ENCODE data around the gene TANK. TPM values are rescaled to one million over a fixed set of nuclear protein-coding genes. Genes with fewer than 3 reads are reported as not detected.

Gene TANK
- total and polyA plus RNA-seq, 2 of the 13 experiments (the other 11 are each of a cell fraction or from before 2014, with no cell fraction given): 66.9 to 96.1 TPM

GRCh38 chr2:161273038-161273760 lies 113.0 kb downstream of the TANK start (continued):
- TF ChIP-seq, protein P1, sequence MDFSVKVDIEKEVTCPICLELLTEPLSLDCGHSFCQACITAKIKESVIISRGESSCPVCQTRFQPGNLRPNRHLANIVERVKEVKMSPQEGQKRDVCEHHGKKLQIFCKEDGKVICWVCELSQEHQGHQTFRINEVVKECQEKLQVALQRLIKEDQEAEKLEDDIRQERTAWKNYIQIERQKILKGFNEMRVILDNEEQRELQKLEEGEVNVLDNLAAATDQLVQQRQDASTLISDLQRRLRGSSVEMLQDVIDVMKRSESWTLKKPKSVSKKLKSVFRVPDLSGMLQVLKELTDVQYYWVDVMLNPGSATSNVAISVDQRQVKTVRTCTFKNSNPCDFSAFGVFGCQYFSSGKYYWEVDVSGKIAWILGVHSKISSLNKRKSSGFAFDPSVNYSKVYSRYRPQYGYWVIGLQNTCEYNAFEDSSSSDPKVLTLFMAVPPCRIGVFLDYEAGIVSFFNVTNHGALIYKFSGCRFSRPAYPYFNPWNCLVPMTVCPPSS (IDR thresholded peaks at IDR 0.05): no peak
- TF ChIP-seq ZNF296 (CRISPR knock-in tag; conservative IDR thresholded peaks at IDR 0.05): no peak
- TF ChIP-seq PTBP1 (IDR thresholded peaks at IDR 0.05; ENCODE audit: low read depth, low read length, poor library complexity, severe bottlenecking): no peak
- TF ChIP-seq HINFP (CRISPR knock-in tag; IDR thresholded peaks at IDR 0.05; ENCODE audit: low read depth): no peak
- TF ChIP-seq, protein P2, sequence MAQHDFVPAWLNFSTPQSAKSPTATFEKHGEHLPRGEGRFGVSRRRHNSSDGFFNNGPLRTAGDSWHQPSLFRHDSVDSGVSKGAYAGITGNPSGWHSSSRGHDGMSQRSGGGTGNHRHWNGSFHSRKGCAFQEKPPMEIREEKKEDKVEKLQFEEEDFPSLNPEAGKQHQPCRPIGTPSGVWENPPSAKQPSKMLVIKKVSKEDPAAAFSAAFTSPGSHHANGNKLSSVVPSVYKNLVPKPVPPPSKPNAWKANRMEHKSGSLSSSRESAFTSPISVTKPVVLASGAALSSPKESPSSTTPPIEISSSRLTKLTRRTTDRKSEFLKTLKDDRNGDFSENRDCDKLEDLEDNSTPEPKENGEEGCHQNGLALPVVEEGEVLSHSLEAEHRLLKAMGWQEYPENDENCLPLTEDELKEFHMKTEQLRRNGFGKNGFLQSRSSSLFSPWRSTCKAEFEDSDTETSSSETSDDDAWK (CRISPR knock-in tag; IDR thresholded peaks at IDR 0.05): no peak
- no peak for TF ChIP-seq ZIK1 (CRISPR knock-in tag; IDR thresholded peaks at IDR 0.05; ENCODE audit: borderline replicate concordance, low read depth)
- TF ChIP-seq TBX2 (CRISPR knock-in tag; IDR thresholded peaks at IDR 0.05; ENCODE audit: borderline replicate concordance): no peak
- TF ChIP-seq NONO (IDR thresholded peaks at IDR 0.05): no peak
- no peak for TF ChIP-seq NONO (CRISPR knock-in tag; conservative IDR thresholded peaks at IDR 0.05)
- TF ChIP-seq ZNF687 (CRISPR knock-in tag; IDR thresholded peaks at IDR 0.05): no peak
- no peak for TF ChIP-seq ZNF383 (CRISPR knock-in tag; IDR thresholded peaks at IDR 0.05; ENCODE audit: borderline replicate concordance)
- no peak for TF ChIP-seq ISX (CRISPR knock-in tag; conservative IDR thresholded peaks at IDR 0.05)
- no peak for TF ChIP-seq ZSCAN12 (CRISPR knock-in tag; IDR thresholded peaks at IDR 0.05)
- TF ChIP-seq, protein P3, sequence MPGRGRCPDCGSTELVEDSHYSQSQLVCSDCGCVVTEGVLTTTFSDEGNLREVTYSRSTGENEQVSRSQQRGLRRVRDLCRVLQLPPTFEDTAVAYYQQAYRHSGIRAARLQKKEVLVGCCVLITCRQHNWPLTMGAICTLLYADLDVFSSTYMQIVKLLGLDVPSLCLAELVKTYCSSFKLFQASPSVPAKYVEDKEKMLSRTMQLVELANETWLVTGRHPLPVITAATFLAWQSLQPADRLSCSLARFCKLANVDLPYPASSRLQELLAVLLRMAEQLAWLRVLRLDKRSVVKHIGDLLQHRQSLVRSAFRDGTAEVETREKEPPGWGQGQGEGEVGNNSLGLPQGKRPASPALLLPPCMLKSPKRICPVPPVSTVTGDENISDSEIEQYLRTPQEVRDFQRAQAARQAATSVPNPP (CRISPR knock-in tag; IDR thresholded peaks at IDR 0.05): no peak
- TF ChIP-seq, protein P4, sequence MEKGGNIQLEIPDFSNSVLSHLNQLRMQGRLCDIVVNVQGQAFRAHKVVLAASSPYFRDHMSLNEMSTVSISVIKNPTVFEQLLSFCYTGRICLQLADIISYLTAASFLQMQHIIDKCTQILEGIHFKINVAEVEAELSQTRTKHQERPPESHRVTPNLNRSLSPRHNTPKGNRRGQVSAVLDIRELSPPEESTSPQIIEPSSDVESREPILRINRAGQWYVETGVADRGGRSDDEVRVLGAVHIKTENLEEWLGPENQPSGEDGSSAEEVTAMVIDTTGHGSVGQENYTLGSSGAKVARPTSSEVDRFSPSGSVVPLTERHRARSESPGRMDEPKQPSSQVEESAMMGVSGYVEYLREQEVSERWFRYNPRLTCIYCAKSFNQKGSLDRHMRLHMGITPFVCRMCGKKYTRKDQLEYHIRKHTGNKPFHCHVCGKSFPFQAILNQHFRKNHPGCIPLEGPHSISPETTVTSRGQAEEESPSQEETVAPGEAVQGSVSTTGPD (CRISPR knock-in tag; IDR thresholded peaks at IDR 0.05): no peak
- no peak for TF ChIP-seq KLF15 (CRISPR knock-in tag; IDR thresholded peaks at IDR 0.05; ENCODE audit: borderline replicate concordance)
- TF ChIP-seq NFYB (CRISPR knock-in tag; IDR thresholded peaks at IDR 0.05): no peak

All from HepG2 (cell line).